GM12878 (cell line): ENCODE measurements around the gene HCAR2. TPM values are rescaled to one million over a fixed set of nuclear protein-coding genes. Genes with fewer than 3 reads are reported as not detected.

ENCODE experiments used
- BCLAF1 ChIP-seq: fragments of 450-650 bp; IDR thresholded peaks from 2 replicates; pipeline ENCODE4 v1.6.1; 2017; ENCODE audit warnings: antibody characterized with exemption, mild to moderate bottlenecking, moderate library complexity
- CBX3 ChIP-seq: fragments of 200-600 bp; sonication (generic); IDR thresholded peaks from 2 replicates; pipeline ENCODE4 v1.6.1; 2016; ENCODE audit warnings: low read depth, borderline replicate concordance
- CHD1 ChIP-seq: IDR thresholded peaks from 2 replicates; pipeline ENCODE4 v1.6.1; 2012; ENCODE audit warnings: low read depth, low read length, improper control_type of control experiment
- CHD4 ChIP-seq: fragments of 200-600 bp; sonication (generic); IDR thresholded peaks from 2 replicates; pipeline ENCODE4 v1.6.1; 2016; ENCODE audit warnings: mild to moderate bottlenecking
- CREB1 ChIP-seq: IDR thresholded peaks from 2 replicates; pipeline ENCODE4 v1.6.1; 2012; ENCODE audit warnings: low read depth, mild to moderate bottlenecking, inconsistent platforms
- EED ChIP-seq: sonication (generic); IDR thresholded peaks from 2 replicates; pipeline ENCODE4 v1.6.1; 2016; ENCODE audit warnings: antibody characterized with exemption, low read depth
- FOS ChIP-seq: IDR thresholded peaks from 3 replicates; pipeline ENCODE4 v1.6.1; 2011; ENCODE audit warnings: borderline replicate concordance; ENCODE audit not compliant: insufficient read length; ENCODE audit errors: extremely low read depth
- FOXM1 ChIP-seq: IDR thresholded peaks from 2 replicates; pipeline ENCODE4 v1.6.1; 2012; ENCODE audit warnings: low read depth, mild to moderate bottlenecking, inconsistent platforms, low read length, moderate library complexity
- JUND ChIP-seq: IDR thresholded peaks from 2 replicates; pipeline ENCODE4 v1.6.1; 2012; ENCODE audit warnings: low read depth, mild to moderate bottlenecking, low read length, improper control_type of control experiment, moderate library complexity
- KDM1A ChIP-seq: fragments of 200-600 bp; sonication (generic); IDR thresholded peaks from 2 replicates; pipeline ENCODE4 v1.6.1; 2016; ENCODE audit warnings: borderline replicate concordance
- NBN ChIP-seq: fragments of 450-650 bp; IDR thresholded peaks from 2 replicates; pipeline ENCODE4 v1.6.1; 2016
- NFIC ChIP-seq: IDR thresholded peaks from 2 replicates; pipeline ENCODE4 v1.6.1; 2012; ENCODE audit warnings: low read depth, mild to moderate bottlenecking, inconsistent platforms, low read length, moderate library complexity
- NR2C1 ChIP-seq: fragments of 450-650 bp; IDR thresholded peaks from 2 replicates; pipeline ENCODE4 v1.6.1; 2017; ENCODE audit warnings: antibody characterized with exemption, mild to moderate bottlenecking, moderate library complexity
- NR2F1 ChIP-seq: fragments of 450-650 bp; conservative IDR thresholded peaks from 2 replicates; pipeline ENCODE4 v1.6.1; 2017; ENCODE audit warnings: mild to moderate bottlenecking
- STAT1 ChIP-seq: fragments of 450-650 bp; conservative IDR thresholded peaks from 2 replicates; pipeline ENCODE4 v1.6.1; 2014; ENCODE audit warnings: antibody characterized with exemption, mild to moderate bottlenecking
- STAT3 ChIP-seq: IDR thresholded peaks from 2 replicates; pipeline ENCODE4 v1.6.1; 2011; ENCODE audit warnings: low read depth, low read length, improper control_type of control experiment
- polyA plus RNA-seq, 11 experiments: library from polyadenylated mRNA; depleted of rRNA in 4 of 11; unstranded in 6 of 11; stranded (reverse) in 5 of 11; fragments of >200 nt; fragmentation: Nextera tagmentation in 4 of 11; fragmentation: Illumina TruSeq in 1 of 11; extraction: Ambion mirVana in 4 of 11; extraction: Trizol in 1 of 11; gene quantifications; 1 replicate in 1 of 11; 2 replicates in 10 of 11; pipeline versions ENCODE4 v1.2.1 to v1.2.3, GENCODE V29; 2011 to 2016; ENCODE audit warnings: inconsistent platforms in 2 of 11, missing spikeins in 2 of 11, low read depth in 1 of 11
- total RNA-seq, 4 experiments: library from RNA; depleted of rRNA in 3 of 4; stranded (reverse); fragments of >200 nt in 3 of 4; fragmentation: Illumina TruSeq in 1 of 4; extraction: Trizol in 1 of 4; gene quantifications; 2 replicates each; pipeline versions ENCODE4 v1.2.1 to v1.2.3, GENCODE V29; 2013 to 2021
- TF ChIP-seq, protein P1 (sequence below): fragments of 450-650 bp; IDR thresholded peaks from 2 replicates; pipeline ENCODE4 v1.6.1; 2016; ENCODE audit warnings: mild to moderate bottlenecking, moderate library complexity, borderline replicate concordance
- TF ChIP-seq, protein P2 (sequence below): fragments of 450-650 bp; IDR thresholded peaks from 2 replicates; pipeline ENCODE4 v1.6.1; 2017; ENCODE audit warnings: mild to moderate bottlenecking, moderate library complexity

HCAR2 gene
- total and polyA plus RNA-seq, 10 of the 15 experiments (the other 5 are each of a cell fraction or from before 2014, with no cell fraction given): 0.19 to 0.66 (median 0.35) TPM

GRCh38 chr12:122726080-122726558 lies 23.0 kb upstream of the HCAR2 start (continued):
- TF ChIP-seq NR2F1 (no peak; the same call in 1 of the 2 replicates), JUND (0 out of 2 replicates have a peak, but pooled peaks have one; percentile 15), NR2C1 (no peak), NBN (peak; percentile 31; the same call in 1 of the 2 replicates), CBX3 (no peak), BCLAF1 (no peak), CHD1 (no peak), STAT1 (no peak), FOXM1 (peak; percentile 68; the same call in 1 of the 2 replicates), FOS (no peak), NFIC (peak; percentile 93), EED (peak; percentile 94), CREB1 (peak; percentile 21; the same call in 1 of the 2 replicates), CHD4 (no peak), STAT3 (no peak), KDM1A (no peak)
- TF ChIP-seq, protein P1, sequence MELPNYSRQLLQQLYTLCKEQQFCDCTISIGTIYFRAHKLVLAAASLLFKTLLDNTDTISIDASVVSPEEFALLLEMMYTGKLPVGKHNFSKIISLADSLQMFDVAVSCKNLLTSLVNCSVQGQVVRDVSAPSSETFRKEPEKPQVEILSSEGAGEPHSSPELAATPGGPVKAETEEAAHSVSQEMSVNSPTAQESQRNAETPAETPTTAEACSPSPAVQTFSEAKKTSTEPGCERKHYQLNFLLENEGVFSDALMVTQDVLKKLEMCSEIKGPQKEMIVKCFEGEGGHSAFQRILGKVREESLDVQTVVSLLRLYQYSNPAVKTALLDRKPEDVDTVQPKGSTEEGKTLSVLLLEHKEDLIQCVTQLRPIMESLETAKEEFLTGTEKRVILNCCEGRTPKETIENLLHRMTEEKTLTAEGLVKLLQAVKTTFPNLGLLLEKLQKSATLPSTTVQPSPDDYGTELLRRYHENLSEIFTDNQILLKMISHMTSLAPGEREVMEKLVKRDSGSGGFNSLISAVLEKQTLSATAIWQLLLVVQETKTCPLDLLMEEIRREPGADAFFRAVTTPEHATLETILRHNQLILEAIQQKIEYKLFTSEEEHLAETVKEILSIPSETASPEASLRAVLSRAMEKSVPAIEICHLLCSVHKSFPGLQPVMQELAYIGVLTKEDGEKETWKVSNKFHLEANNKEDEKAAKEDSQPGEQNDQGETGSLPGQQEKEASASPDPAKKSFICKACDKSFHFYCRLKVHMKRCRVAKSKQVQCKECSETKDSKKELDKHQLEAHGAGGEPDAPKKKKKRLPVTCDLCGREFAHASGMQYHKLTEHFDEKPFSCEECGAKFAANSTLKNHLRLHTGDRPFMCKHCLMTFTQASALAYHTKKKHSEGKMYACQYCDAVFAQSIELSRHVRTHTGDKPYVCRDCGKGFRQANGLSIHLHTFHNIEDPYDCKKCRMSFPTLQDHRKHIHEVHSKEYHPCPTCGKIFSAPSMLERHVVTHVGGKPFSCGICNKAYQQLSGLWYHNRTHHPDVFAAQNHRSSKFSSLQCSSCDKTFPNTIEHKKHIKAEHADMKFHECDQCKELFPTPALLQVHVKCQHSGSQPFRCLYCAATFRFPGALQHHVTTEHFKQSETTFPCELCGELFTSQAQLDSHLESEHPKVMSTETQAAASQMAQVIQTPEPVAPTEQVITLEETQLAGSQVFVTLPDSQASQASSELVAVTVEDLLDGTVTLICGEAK: no peak
- TF ChIP-seq, protein P2, sequence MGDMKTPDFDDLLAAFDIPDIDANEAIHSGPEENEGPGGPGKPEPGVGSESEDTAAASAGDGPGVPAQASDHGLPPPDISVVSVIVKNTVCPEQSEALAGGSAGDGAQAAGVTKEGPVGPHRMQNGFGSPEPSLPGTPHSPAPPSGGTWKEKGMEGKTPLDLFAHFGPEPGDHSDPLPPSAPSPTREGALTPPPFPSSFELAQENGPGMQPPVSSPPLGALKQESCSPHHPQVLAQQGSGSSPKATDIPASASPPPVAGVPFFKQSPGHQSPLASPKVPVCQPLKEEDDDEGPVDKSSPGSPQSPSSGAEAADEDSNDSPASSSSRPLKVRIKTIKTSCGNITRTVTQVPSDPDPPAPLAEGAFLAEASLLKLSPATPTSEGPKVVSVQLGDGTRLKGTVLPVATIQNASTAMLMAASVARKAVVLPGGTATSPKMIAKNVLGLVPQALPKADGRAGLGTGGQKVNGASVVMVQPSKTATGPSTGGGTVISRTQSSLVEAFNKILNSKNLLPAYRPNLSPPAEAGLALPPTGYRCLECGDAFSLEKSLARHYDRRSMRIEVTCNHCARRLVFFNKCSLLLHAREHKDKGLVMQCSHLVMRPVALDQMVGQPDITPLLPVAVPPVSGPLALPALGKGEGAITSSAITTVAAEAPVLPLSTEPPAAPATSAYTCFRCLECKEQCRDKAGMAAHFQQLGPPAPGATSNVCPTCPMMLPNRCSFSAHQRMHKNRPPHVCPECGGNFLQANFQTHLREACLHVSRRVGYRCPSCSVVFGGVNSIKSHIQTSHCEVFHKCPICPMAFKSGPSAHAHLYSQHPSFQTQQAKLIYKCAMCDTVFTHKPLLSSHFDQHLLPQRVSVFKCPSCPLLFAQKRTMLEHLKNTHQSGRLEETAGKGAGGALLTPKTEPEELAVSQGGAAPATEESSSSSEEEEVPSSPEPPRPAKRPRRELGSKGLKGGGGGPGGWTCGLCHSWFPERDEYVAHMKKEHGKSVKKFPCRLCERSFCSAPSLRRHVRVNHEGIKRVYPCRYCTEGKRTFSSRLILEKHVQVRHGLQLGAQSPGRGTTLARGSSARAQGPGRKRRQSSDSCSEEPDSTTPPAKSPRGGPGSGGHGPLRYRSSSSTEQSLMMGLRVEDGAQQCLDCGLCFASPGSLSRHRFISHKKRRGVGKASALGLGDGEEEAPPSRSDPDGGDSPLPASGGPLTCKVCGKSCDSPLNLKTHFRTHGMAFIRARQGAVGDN: no peak
